NCI-H187 treated with DMSO at 0.1 percent for 48 hours (cell line): Measurements from ENCODE around the gene MS4A12.
"Not testable (repeated sequence)": the region's sequence is repeated elsewhere in the genome, so short reads cannot be mapped to it uniquely, and the experiment has no call there.

Experiments
- DNase-seq: peaks from one replicate; lab custom pipeline; 2025; lab: John Stamatoyannopoulos, UW

MS4A12 gene

DNA sequence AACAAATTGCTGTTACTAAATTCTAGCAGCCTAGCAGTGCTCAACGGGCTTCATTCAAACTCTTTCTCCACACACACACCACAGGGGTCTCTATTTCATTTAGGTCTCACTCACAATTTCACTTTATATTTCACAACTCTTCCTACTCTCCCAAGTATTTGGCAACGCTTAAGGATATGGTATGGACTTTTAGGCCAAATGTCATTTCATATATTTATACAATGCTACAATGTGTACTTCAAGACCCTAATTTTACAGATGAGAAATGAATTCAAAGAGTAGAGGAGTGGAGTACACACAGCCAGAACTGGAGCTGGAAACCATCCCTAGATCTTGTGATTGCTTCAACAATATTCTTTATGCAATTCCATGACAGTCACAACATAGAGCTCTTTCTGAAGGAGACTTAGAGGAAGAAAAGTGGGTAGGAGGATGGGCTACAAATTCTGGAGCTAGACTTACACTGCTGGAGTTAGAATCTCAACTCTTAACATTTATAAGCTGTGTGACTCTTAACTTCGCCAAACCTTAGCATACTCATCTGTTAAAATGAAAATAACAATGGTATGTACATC is 20.2 kb downstream of the MS4A12 start:
- DNase-seq: no peak

DNA sequence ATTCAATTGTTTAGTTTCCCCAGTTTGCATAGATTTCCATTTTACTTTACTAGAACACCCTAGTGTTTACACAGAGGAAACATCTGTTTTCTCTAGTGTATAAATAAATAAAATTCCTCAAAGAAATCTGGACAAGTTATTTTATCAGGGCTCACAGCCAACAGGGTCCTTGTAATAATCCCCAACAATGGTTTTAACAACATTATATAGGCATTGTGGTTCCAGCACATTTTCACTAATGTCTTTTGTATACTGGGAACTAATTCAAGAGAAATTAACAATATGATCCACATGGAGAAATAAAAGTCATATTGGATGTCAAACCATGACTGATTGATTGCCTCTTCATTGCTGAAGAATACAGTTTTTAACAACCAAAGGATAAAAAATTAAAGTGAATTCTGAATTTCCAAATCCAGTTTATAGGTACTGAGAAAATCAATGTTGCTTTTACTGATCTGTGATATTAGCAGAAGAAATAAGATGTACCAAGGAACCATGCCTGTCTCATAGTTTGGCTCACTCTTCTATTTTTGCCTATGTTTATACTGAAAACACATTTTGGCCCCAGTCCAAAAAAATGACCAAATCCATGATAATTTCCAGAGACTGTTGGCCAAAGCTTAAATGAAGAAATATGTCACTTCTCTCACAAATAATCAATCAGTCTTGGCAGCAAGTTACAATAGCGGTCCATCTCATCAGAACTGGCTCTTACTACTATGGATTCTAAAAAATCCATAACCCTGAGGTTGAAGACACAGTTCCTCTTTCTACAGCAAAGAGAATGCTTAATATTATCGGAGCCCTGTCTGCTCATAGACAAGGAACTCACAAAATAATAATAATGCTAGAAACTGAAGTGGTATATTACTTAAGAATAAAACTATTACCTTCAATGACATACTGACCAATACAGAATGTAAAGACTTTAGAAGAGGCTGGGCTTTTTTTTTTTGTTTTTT is 21.2 kb downstream of the MS4A12 start:
- DNase-seq: no peak

DNA sequence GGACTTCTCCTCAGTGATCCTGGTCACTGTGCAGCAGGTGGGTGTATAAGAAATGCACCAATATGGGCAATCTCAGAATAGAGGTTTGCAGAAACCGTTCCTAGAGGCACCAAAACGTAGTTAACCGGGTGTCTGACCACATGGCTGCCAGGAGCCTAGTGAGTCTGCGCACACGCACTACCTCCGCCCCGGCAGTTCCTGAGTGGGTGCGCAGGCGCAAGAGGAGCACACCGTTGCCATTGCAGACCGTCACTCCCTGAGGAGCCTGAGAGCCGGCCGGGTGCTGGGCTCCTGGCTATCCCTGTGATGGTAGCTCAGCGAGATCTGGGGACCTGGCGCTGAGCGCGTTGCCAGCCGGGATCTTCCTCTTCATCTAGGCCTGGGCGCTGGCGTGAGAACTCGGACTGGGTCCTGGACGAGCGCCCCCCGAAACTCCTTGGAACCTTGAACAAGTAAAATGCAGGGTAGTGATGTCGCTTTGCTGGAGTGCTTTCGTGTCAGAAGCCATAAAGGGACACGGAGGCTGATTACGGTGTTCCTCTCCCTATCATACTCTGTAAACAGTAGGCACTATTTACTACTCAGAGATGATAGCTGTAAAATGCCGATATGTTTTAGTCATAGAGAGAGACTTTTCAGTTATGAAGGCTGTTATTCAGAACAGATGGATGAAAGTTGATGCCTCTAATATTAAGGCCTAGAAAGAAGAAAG is 22.7 kb downstream of the MS4A12 start, which contains the start of gene MS4A13:
TSS of gene MS4A13 (plus strand) at position 249 of the 712 bp plus-strand sequence. CDS start 2,692 bp downstream, outside the sequence.
- no peak for DNase-seq

DNA sequence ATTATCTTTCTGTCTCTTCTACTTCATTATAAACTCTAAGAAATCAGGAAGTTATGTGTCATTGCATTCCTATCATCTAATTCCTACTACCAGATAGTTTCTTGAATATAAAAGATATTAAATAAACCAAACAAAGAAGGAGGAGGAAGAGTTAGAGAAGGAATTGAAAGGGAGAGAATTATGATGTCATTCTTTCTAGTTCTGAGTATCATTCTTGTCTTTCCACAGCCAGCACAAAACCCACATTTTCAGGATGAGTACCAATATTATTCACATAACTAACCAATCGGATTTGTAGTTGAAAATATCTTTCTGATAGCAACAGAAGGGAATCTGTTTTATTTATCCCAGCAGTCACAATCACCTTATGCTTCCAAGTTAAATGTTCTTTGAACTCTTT is 35.9 kb downstream of the MS4A12 start:
- DNase-seq: no peak

DNA sequence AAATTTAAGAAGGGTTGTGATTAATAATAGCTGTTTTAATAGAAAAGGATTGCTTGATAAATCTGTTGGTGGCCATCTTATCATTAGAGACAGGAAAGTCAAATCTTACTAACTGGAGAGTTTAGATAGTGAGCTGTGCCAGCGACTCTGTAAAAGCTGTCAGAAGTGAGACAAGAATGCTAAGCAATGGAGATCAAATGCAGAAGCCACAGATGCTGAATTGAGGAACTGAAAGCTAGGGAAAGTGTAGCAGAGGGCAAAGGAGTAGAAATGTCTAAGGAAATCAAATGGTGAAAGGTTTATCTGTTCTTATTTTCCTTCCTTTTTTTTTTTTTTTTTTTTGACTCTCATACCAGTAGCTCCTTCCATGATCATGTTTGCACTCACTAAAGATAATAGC is 36.4 kb downstream of the MS4A12 start:
- DNase-seq: no peak

DNA sequence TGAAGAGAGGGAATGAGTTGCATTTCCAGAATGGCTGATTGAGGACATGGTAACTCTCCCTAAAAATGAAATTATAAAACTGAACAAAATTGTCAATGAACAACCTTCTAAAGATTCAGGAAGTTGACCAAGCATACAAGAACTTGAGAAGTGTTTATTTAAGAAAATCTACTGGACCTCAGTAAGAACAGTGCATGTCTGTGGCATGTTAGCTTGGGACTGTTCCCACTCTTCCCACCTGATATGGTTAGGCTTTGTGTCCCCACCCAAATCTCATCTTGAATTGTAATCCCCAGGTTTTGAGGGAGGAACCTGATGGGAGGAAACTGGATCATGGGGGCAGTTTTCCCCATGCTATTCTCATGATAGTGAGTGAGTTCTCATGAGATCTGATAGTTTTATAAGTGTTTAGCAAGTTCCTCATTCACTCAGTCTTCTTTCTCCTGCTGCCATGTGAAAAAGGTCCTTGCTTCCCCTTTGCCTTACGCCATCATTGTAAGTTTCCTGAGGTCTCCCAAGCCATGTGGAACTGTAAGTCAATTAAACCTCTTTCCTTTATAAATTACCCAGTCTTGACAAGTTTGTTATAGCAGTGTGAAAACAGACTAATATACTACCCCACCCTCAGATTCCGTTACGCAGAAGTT is 38.0 kb downstream of the MS4A12 start:
- no peak for DNase-seq

DNA sequence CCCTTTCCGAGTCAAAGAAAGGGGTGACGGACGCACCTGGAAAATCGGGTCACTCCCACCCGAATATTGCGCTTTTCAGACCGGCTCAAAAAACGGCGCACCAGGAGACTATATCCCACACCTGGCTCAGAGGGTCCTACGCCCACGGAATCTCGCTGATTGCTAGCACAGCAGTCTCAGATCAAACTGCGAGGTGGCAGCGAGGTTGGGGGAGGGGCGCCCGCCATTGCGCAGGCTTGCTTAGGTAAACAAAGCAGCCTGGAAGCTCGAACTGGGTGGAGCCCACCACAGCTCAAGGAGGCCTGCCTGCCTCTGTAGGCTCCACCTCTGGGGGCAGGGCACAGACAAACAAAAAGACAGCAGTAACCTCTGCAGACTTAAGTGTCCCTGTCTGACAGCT is 39.8 kb downstream of the MS4A12 start:
- DNase-seq: not testable (repeated sequence)

DNA sequence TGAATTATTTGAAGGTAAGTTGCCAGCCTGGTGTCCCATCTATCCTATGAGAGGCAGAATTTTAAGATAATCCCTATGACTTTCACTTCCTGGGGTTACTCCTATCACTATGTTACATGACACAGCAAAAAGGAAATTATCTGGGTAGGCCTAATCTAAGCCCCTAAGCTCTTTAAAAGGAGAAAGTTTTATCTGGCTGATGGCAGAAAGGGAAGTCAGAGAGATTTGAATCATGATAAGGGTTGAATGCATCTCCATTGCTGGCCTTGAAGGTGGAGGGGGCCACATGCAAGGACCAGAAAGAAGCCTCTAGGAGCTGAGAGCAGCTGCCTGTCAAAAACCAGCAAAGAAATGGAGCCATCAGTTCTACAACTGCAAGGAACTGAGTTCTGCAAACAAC is 46.0 kb downstream of the MS4A12 start:
- not testable (repeated sequence) for DNase-seq

DNA sequence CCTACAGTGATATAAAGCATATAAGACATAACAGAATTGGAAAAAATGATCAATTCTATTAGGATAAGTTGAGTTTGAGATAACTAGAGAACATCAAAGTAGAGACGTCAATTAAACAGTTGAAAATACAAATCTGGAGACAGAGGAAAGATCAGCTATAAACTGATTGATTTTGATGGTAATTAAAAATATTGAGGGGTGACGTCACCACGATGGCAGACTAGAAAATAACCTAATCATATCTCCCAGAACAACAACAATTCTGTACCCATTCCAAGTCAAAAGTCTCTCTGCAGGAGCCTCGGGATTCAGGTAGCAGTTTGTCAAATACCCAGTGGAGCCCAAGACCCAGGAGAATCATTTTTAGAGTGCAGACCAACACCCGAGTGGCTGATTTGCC is 51.5 kb downstream of the MS4A12 start:
- no peak for DNase-seq
